GM23338 (cell line): ENCODE measurements around the gene STXBP5. TPM values are rescaled to one million over a fixed set of nuclear protein-coding genes. Genes with fewer than 3 reads are reported as not detected.

Source experiments
- ATAC-seq: fragments of 200-7000 bp; cut with Tn5 transposase; 3 replicates; pipeline ENCODE4 v1.9.1; 2020
- DNase-seq: peaks from one replicate; pipeline ENCODE4 v3.0.0-alpha.2; 2015; ENCODE audit warnings: low spot score
- H2AFZ ChIP-seq: fragments of 200-600 bp; sonication (generic); 2 replicates; pipeline ENCODE4 v1.8.0; 2016; ENCODE audit warnings: antibody characterized with exemption, mild to moderate bottlenecking, moderate library complexity
- H3F3A ChIP-seq: fragments of 200-600 bp; sonication (generic); replicated peaks from 2 replicates; pipeline ENCODE4 v1.8.0; 2017; ENCODE audit warnings: antibody characterized with exemption, mixed run types, low read depth
- H3K27ac ChIP-seq: fragments of 200-600 bp; sonication (generic); 2 replicates; pipeline ENCODE4 v1.6.1; 2016; ENCODE audit warnings: low read depth
- H3K27me3 ChIP-seq: fragments of 200-600 bp; sonication (generic); 2 replicates; pipeline ENCODE4 v1.8.0; 2016; ENCODE audit warnings: mild to moderate bottlenecking, mixed run types, moderate library complexity; ENCODE audit not compliant: insufficient read depth
- H3K36me3 ChIP-seq: fragments of 200-600 bp; sonication (generic); 2 replicates; pipeline ENCODE4 v1.8.0; 2016; ENCODE audit warnings: mild to moderate bottlenecking; ENCODE audit not compliant: insufficient read depth
- H3K4me1 ChIP-seq: fragments of 200-600 bp; sonication (generic); 2 replicates; pipeline ENCODE4 v1.8.0; 2016; ENCODE audit warnings: mild to moderate bottlenecking, moderate library complexity; ENCODE audit not compliant: insufficient read depth
- H3K4me2 ChIP-seq: fragments of 200-600 bp; sonication (generic); 2 replicates; pipeline ENCODE4 v1.7.1; 2017; ENCODE audit warnings: mixed run types
- H3K4me3 ChIP-seq: fragments of 200-600 bp; sonication (generic); 2 replicates; pipeline ENCODE4 v1.6.1; 2016; ENCODE audit warnings: mixed run types
- H3K79me2 ChIP-seq: fragments of 200-600 bp; sonication (generic); replicated peaks from 2 replicates; pipeline ENCODE4 v1.8.0; 2017; ENCODE audit warnings: mild to moderate bottlenecking; ENCODE audit not compliant: insufficient read depth
- H3K9me2 ChIP-seq: fragments of 200-600 bp; sonication (generic); 2 replicates; pipeline ENCODE4 v1.8.0; 2017; ENCODE audit not compliant: insufficient read depth
- H4K20me1 ChIP-seq: fragments of 200-600 bp; sonication (generic); replicated peaks from 2 replicates; pipeline ENCODE4 v1.8.0; 2017; ENCODE audit warnings: mild to moderate bottlenecking; ENCODE audit not compliant: insufficient read depth
- H3K27ac Mint-ChIP-seq: 2 replicates; pipeline ENCODE4 v1.8.0; 2020; ENCODE audit warnings: inconsistent platforms, mild to moderate bottlenecking, moderate library complexity, mixed read lengths
- H3K27me3 Mint-ChIP-seq: 3 replicates; pipeline ENCODE4 v1.8.0; 2022; ENCODE audit warnings: low read depth, mild to moderate bottlenecking, moderate library complexity, mixed read lengths, inconsistent platforms; ENCODE audit not compliant: insufficient read depth, poor library complexity
- H3K36me3 Mint-ChIP-seq: 3 replicates; pipeline ENCODE4 v1.8.0; 2021; ENCODE audit warnings: low read depth, mild to moderate bottlenecking, inconsistent platforms, moderate library complexity, mixed read lengths
- H3K4me1 Mint-ChIP-seq: 3 replicates; pipeline ENCODE4 v1.8.0; 2020; ENCODE audit warnings: mild to moderate bottlenecking, inconsistent platforms, mixed read lengths
- H3K4me3 Mint-ChIP-seq: 3 replicates; pipeline ENCODE4 v1.8.0; 2021; ENCODE audit warnings: moderate library complexity, mild to moderate bottlenecking, inconsistent platforms, mixed read lengths
- H3K9me3 Mint-ChIP-seq: 3 replicates; pipeline ENCODE4 v1.8.0; 2020; ENCODE audit warnings: moderate library complexity, mild to moderate bottlenecking, inconsistent platforms, mixed read lengths
- CREB1 ChIP-seq: fragments of 250-450 bp; sonication (Bioruptor Pico); IDR thresholded peaks from 2 replicates; pipeline ENCODE4 v1.5.0; 2020; ENCODE audit warnings: low read depth, mild to moderate bottlenecking, moderate library complexity
- EZH2 ChIP-seq: fragments of 200-600 bp; sonication (generic); IDR thresholded peaks from one replicate; pipeline ENCODE4 v1.8.0; 2017; ENCODE audit warnings: antibody characterized with exemption, mild to moderate bottlenecking, low read depth; ENCODE audit not compliant: unreplicated experiment
- EZH2phosphoT487 ChIP-seq: fragments of 200-600 bp; sonication (generic); IDR thresholded peaks from one replicate; pipeline ENCODE4 v1.8.1; 2018; ENCODE audit warnings: antibody characterized with exemption; ENCODE audit not compliant: unreplicated experiment
- JUNB ChIP-seq: IDR thresholded peaks from one replicate; pipeline ENCODE4 v1.6.1; 2016; ENCODE audit warnings: antibody characterized with exemption; ENCODE audit not compliant: unreplicated experiment
- NANOG ChIP-seq: IDR thresholded peaks from 2 replicates; pipeline ENCODE4 v1.6.1; 2016; ENCODE audit warnings: antibody characterized with exemption, borderline replicate concordance
- POLR2AphosphoS5 ChIP-seq: IDR thresholded peaks from 2 replicates; pipeline ENCODE4 v1.6.1; 2016; ENCODE audit warnings: antibody characterized with exemption, low read depth
- REST ChIP-seq: IDR thresholded peaks from one replicate; pipeline ENCODE4 v1.6.1; 2018; ENCODE audit warnings: antibody characterized with exemption; ENCODE audit not compliant: unreplicated experiment
- STAT1 ChIP-seq: IDR thresholded peaks from one replicate; pipeline ENCODE4 v1.6.1; 2016; ENCODE audit warnings: antibody characterized with exemption; ENCODE audit not compliant: unreplicated experiment
- ZNF114 ChIP-seq: fragments of 250-450 bp; sonication (Bioruptor Pico); IDR thresholded peaks from 2 replicates; pipeline ENCODE4 v1.5.0; 2020; ENCODE audit warnings: mild to moderate bottlenecking, moderate library complexity
- ZNF331 ChIP-seq: fragments of 250-450 bp; sonication (Bioruptor Pico); IDR thresholded peaks from 2 replicates; pipeline ENCODE4 v1.5.0; 2020; ENCODE audit warnings: low read depth, mild to moderate bottlenecking, moderate library complexity
- polyA plus RNA-seq: library from polyadenylated mRNA; unstranded; fragments of >200 nt; fragmentation: Nextera tagmentation; extraction: Ambion mirVana; gene quantifications from 2 replicates; pipeline ENCODE4 v1.2.1, GENCODE V29; 2016
- total RNA-seq: library from RNA; depleted of rRNA; stranded (reverse); fragments of >200 nt; shearing (Covaris generic); gene quantifications from 2 replicates; pipeline ENCODE4 v1.2.3, GENCODE V29; 2014
- TF ChIP-seq, protein P1 (sequence below): IDR thresholded peaks from 2 replicates; pipeline ENCODE4 v1.6.1; 2016; ENCODE audit warnings: antibody characterized with exemption
- TF ChIP-seq, protein P2 (sequence below), 2 experiments: fragments of 200-600 bp in 1 of 2; sonication (generic) in 1 of 2; conservative IDR thresholded peaks; 2 replicates each; pipeline versions ENCODE4 v1.5.1 to v1.6.1; 2016 to 2017; ENCODE audit warnings: antibody characterized with exemption in 2 of 2, low read depth in 2 of 2, mild to moderate bottlenecking in 2 of 2, moderate library complexity in 1 of 2
- TF ChIP-seq, protein P3 (sequence below): fragments of 250-450 bp; sonication (Bioruptor Pico); IDR thresholded peaks from 2 replicates; pipeline ENCODE4 v1.5.0; 2020; ENCODE audit warnings: mild to moderate bottlenecking, moderate library complexity

The STXBP5 gene
- total and polyA plus RNA-seq, 2 experiments from 2014 or later, result 3.9 to 17.8 TPM

- Histone ChIP-seq H3K9me2 (no peaks in the 10 kb centered on the region), H3K27ac (no peak overlapping the region), H3K27me3 (peaks cover 52% of the 10 kb centered on the region), H3K79me2 (no peaks in the 10 kb centered on the region), H4K20me1 (no peaks in the 10 kb centered on the region; the same call in 1 of the 2 replicates), H3K4me2 (no peak overlapping the region), H3F3A (0 out of 2 replicates have a peak, but pooled peaks cover 5% of the 10 kb centered on the region), H3K4me3 (no peak overlapping the region), H2AFZ (no peak overlapping the region), H3K4me1 (peaks cover 11% of the 10 kb centered on the region), H3K36me3 (no peaks in the 10 kb centered on the region)
- Mint-ChIP-seq H3K4me3 (no peak overlapping the region), H3K4me1 (peaks cover 15% of the 10 kb centered on the region), H3K36me3 (no peaks in the 10 kb centered on the region), H3K27me3 (peaks cover 31% of the 10 kb centered on the region), H3K9me3 (peaks cover 2% of the 10 kb centered on the region; the same call in 1 of the 3 replicates), H3K27ac (no peak overlapping the region)
- no peak for ATAC-seq
- TF ChIP-seq NANOG (no peak), JUNB (no peak), ZNF114 (no peak), EZH2phosphoT487 (no peak), EZH2 (no peak), POLR2AphosphoS5 (no peak), STAT1 (no peak), CREB1 (no peak), REST (no peak), ZNF331 (CRISPR knock-in tag) (no peak)
- TF ChIP-seq, protein P1, sequence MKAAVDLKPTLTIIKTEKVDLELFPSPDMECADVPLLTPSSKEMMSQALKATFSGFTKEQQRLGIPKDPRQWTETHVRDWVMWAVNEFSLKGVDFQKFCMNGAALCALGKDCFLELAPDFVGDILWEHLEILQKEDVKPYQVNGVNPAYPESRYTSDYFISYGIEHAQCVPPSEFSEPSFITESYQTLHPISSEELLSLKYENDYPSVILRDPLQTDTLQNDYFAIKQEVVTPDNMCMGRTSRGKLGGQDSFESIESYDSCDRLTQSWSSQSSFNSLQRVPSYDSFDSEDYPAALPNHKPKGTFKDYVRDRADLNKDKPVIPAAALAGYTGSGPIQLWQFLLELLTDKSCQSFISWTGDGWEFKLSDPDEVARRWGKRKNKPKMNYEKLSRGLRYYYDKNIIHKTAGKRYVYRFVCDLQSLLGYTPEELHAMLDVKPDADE, result no peak
- TF ChIP-seq, protein P2, sequence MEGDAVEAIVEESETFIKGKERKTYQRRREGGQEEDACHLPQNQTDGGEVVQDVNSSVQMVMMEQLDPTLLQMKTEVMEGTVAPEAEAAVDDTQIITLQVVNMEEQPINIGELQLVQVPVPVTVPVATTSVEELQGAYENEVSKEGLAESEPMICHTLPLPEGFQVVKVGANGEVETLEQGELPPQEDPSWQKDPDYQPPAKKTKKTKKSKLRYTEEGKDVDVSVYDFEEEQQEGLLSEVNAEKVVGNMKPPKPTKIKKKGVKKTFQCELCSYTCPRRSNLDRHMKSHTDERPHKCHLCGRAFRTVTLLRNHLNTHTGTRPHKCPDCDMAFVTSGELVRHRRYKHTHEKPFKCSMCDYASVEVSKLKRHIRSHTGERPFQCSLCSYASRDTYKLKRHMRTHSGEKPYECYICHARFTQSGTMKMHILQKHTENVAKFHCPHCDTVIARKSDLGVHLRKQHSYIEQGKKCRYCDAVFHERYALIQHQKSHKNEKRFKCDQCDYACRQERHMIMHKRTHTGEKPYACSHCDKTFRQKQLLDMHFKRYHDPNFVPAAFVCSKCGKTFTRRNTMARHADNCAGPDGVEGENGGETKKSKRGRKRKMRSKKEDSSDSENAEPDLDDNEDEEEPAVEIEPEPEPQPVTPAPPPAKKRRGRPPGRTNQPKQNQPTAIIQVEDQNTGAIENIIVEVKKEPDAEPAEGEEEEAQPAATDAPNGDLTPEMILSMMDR (conservative IDR thresholded peaks at IDR 0.05; ENCODE audit: low read depth in 2 of 2), result no peak
- TF ChIP-seq, protein P3, sequence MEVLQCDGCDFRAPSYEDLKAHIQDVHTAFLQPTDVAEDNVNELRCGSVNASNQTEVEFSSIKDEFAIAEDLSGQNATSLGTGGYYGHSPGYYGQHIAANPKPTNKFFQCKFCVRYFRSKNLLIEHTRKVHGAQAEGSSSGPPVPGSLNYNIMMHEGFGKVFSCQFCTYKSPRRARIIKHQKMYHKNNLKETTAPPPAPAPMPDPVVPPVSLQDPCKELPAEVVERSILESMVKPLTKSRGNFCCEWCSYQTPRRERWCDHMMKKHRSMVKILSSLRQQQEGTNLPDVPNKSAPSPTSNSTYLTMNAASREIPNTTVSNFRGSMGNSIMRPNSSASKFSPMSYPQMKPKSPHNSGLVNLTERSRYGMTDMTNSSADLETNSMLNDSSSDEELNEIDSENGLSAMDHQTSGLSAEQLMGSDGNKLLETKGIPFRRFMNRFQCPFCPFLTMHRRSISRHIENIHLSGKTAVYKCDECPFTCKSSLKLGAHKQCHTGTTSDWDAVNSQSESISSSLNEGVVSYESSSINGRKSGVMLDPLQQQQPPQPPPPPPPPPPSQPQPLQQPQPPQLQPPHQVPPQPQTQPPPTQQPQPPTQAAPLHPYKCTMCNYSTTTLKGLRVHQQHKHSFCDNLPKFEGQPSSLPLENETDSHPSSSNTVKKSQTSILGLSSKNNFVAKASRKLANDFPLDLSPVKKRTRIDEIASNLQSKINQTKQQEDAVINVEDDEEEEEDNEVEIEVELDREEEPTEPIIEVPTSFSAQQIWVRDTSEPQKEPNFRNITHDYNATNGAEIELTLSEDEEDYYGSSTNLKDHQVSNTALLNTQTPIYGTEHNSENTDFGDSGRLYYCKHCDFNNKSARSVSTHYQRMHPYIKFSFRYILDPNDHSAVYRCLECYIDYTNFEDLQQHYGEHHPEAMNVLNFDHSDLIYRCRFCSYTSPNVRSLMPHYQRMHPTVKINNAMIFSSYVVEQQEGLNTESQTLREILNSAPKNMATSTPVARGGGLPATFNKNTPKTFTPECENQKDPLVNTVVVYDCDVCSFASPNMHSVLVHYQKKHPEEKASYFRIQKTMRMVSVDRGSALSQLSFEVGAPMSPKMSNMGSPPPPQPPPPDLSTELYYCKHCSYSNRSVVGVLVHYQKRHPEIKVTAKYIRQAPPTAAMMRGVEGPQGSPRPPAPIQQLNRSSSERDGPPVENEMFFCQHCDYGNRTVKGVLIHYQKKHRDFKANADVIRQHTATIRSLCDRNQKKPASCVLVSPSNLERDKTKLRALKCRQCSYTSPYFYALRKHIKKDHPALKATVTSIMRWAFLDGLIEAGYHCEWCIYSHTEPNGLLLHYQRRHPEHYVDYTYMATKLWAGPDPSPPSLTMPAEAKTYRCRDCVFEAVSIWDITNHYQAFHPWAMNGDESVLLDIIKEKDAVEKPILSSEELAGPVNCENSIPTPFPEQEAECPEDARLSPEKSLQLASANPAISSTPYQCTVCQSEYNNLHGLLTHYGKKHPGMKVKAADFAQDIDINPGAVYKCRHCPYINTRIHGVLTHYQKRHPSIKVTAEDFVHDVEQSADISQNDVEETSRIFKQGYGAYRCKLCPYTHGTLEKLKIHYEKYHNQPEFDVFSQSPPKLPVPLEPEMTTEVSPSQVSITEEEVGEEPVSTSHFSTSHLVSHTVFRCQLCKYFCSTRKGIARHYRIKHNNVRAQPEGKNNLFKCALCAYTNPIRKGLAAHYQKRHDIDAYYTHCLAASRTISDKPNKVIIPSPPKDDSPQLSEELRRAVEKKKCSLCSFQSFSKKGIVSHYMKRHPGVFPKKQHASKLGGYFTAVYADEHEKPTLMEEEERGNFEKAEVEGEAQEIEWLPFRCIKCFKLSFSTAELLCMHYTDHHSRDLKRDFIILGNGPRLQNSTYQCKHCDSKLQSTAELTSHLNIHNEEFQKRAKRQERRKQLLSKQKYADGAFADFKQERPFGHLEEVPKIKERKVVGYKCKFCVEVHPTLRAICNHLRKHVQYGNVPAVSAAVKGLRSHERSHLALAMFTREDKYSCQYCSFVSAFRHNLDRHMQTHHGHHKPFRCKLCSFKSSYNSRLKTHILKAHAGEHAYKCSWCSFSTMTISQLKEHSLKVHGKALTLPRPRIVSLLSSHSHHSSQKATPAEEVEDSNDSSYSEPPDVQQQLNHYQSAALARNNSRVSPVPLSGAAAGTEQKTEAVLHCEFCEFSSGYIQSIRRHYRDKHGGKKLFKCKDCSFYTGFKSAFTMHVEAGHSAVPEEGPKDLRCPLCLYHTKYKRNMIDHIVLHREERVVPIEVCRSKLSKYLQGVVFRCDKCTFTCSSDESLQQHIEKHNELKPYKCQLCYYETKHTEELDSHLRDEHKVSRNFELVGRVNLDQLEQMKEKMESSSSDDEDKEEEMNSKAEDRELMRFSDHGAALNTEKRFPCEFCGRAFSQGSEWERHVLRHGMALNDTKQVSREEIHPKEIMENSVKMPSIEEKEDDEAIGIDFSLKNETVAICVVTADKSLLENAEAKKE (CRISPR knock-in tag), result no peak
- DNase-seq, result no peak
Measured at GRCh38 chr6:147434076-147434475, 229.9 kb downstream of the STXBP5 start.
